Ascending aorta (tissue), 2 donors: ENCODE results near the gene ANTXR1. TPM values are rescaled to one million over a fixed set of nuclear protein-coding genes. Genes with fewer than 3 reads are reported as not detected.
A peak's percentile ranks its signal among the peaks of the same experiment; 100 is the strongest.

Experiments used
- DNase-seq, 2 donors: peaks; one replicate each; pipeline ENCODE4 v3.0.0-alpha.2; 2019; ENCODE audit warnings: low spot score in 2 of 2
- H3K27ac ChIP-seq, 2 donors: fragments of 200-600 bp; sonication (generic); one replicate each; pipeline ENCODE4 v1.5.1; 2016 to 2017; ENCODE audit warnings: mild to moderate bottlenecking in 1 of 2
- H3K27me3 ChIP-seq: fragments of 200-600 bp; sonication (generic); one replicate; pipeline ENCODE4 v1.5.1; 2017
- H3K36me3 ChIP-seq, 2 donors: fragments of 200-600 bp; sonication (generic); one replicate each; pipeline ENCODE4 v1.5.1; 2016
- H3K4me1 ChIP-seq, 2 donors: fragments of 200-600 bp; sonication (generic); one replicate each; pipeline ENCODE4 v1.5.1; 2016 to 2017; ENCODE audit warnings: mild to moderate bottlenecking in 1 of 2
- H3K4me3 ChIP-seq, 2 donors: fragments of 200-600 bp; sonication (generic); one replicate each; pipeline ENCODE4 v1.5.1; 2016 to 2017; ENCODE audit warnings: mild to moderate bottlenecking in 1 of 2
- H3K9me3 ChIP-seq, 2 donors: fragments of 200-600 bp; sonication (generic); one replicate each; pipeline ENCODE4 v1.5.1; 2016
- CTCF ChIP-seq, 3 experiments: fragments of 200-600 bp in 2 of 3; fragments of 450-650 bp in 1 of 3; sonication (generic) in 2 of 3; IDR thresholded peaks; one replicate each; pipeline ENCODE4 v1.5.1; 2016 to 2019; ENCODE audit warnings: antibody characterized with exemption in 3 of 3, mild to moderate bottlenecking in 1 of 3, moderate library complexity in 1 of 3
- intact Hi-C: fragments of 100-400 bp; cut with DNase I; formaldehyde crosslinking; loops from one replicate; pipeline ENCODE4 v1.15.1; 2023
- total RNA-seq: library from RNA; depleted of rRNA; stranded (reverse); fragments of >200 nt; gene quantifications from one replicate; pipeline ENCODE4 v1.1.0, GENCODE V29; 2016

The ANTXR1 gene
- total RNA-seq, 1 donor from 2014 or later: 90.3 TPM

GRCh38 chr2:69021727-69022126 is 8.7 kb downstream of the ANTXR1 start:
- Histone ChIP-seq H3K36me3 (no peaks in the 10 kb centered on the region), H3K4me3 (no peak overlapping the region), H3K9me3 (no peaks in the 10 kb centered on the region), H3K27me3 (no peaks in the 10 kb centered on the region), H3K27ac (peak overlapping the region in 1 of 2 donors; percentile 0), H3K4me1 (peaks cover 0 to 53% of the 10 kb centered on the region in 2 donors)
- DNase-seq: no peak
- TF ChIP-seq CTCF (IDR thresholded peaks at IDR 0.05): no peak
- intact Hi-C loops: no loop called here

- DNase-seq: no peak
- no peak overlapping the region for H3K27ac ChIP-seq
- intact Hi-C loops: no loop called here
Measured at GRCh38 chr2:69022548-69022947, 9.6 kb downstream of the ANTXR1 start.

GRCh38 chr2:69023236-69023635 is 10.3 kb downstream of the ANTXR1 start:
- H3K4me3 ChIP-seq: no peak overlapping the region
- H3K27me3 ChIP-seq: no peaks in the 10 kb centered on the region
- no peaks in the 10 kb centered on the region for H3K36me3 ChIP-seq
- H3K4me1 ChIP-seq: peaks cover 0 to 40% of the 10 kb centered on the region in 2 donors
- DNase-seq: no peak
- intact Hi-C loops: no loop called here
- TF ChIP-seq CTCF (IDR thresholded peaks at IDR 0.05): no peak
- H3K27ac ChIP-seq: no peak overlapping the region
- peaks cover 0 to 6% of the 10 kb centered on the region in 2 donors for H3K9me3 ChIP-seq

More at GRCh38 chr2:69022548-69022947, 9.6 kb downstream of the ANTXR1 start:
- TF ChIP-seq CTCF (IDR thresholded peaks at IDR 0.05): no peak
- Histone ChIP-seq H3K4me3 (no peak overlapping the region), H3K36me3 (no peaks in the 10 kb centered on the region), H3K9me3 (no peaks in the 10 kb centered on the region), H3K27me3 (no peaks in the 10 kb centered on the region), H3K4me1 (peaks cover 0 to 47% of the 10 kb centered on the region in 2 donors)

DNA sequence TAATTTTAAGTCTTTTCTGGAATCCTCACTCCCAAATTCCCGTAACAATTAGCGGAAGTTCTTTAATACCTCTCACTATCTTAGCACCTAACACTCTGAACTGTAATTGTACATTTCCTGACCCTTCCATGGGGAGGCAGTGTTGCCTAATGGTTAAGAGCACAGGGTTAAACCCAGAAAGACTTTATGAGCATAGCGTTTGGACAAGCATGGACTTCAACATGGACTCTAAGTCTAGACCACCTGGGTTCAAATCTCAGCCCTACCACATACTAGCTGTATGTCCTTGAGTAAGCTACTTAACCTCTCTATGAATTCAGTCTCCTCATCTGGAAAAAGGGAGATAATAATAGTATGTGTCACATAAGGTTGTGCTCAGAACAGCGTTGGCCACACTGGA is 13.0 kb downstream of the ANTXR1 start:
- intact Hi-C loops: no loop called here
- TF ChIP-seq CTCF (IDR thresholded peaks at IDR 0.05): peak; percentile 49 to 56 (median 50)

GRCh38 chr2:69026691-69027459 is 13.9 kb downstream of the ANTXR1 start:
- no peaks in the 10 kb centered on the region for H3K27me3 ChIP-seq
- no peaks in the 10 kb centered on the region for H3K36me3 ChIP-seq
- H3K4me3 ChIP-seq: no peak overlapping the region
- intact Hi-C loops: no loop called here
- DNase-seq: no peak
- peaks cover 0 to 7% of the 10 kb centered on the region in 2 donors for H3K9me3 ChIP-seq
- H3K27ac ChIP-seq: no peak overlapping the region
- peaks cover 0 to 14% of the 10 kb centered on the region in 2 donors for H3K4me1 ChIP-seq
- no peak for TF ChIP-seq CTCF (IDR thresholded peaks at IDR 0.05)

More for the DNA sequence above, 13.0 kb downstream of the ANTXR1 start:
- no peaks in the 10 kb centered on the region for H3K27me3 ChIP-seq
- H3K9me3 ChIP-seq: peaks cover 0 to 7% of the 10 kb centered on the region in 2 donors
- H3K36me3 ChIP-seq: no peaks in the 10 kb centered on the region
- no peak for DNase-seq
- H3K4me1 ChIP-seq: peaks cover 0 to 19% of the 10 kb centered on the region in 2 donors
- no peak overlapping the region for H3K27ac ChIP-seq
- H3K4me3 ChIP-seq: no peak overlapping the region
